SKM-1 treated with dmso at 0.1 percent for 144 hours (cell line): Measurements from ENCODE around the gene TBC1D5.

Source experiments
- DNase-seq: peaks from one replicate; lab custom pipeline; 2025; ENCODE audit not compliant: unreplicated experiment; lab: John Stamatoyannopoulos, UW

TBC1D5 gene

DNA sequence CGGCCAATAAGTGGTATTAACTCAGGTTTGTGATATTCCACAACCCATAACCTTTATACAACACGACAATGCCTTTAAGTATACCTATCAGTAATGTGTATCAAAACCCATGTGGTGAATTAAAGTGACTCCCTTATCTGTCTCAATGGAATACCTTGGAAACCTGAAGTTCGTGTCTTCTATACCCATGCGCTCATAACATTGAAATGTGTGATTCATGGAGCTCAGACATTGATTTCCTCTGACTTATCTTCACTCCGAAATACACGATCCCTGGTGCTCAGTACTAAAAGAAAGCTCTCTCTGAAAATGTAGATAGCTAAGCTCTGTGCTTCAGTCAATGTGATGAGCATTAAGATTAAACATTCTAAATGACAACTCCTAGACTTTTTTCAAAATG lies 140.3 kb downstream of the TBC1D5 start:
- DNase-seq: no peak

GRCh38 chr3:17592956-17593355 lies 149.5 kb downstream of the TBC1D5 start:
- no peak for DNase-seq

DNA sequence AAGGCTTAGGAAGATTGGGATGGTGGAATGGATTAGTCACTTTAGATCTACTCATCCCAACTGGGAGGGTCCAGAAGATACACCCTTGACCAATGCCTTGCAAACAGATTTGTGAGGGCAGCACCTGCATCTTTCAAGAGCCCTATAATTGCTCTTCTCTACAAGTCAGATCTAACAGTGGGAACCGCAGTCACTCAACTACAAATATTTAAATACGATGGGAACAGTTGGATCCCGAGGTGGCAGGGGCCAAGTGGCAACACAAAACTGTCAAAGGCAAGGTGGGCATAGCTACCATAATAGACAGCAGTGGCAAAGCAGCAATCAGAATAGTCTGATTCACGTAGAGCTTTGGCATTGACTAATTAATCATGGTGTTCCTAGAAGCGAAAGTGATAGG lies 152.0 kb downstream of the TBC1D5 start:
- DNase-seq: no peak

DNA sequence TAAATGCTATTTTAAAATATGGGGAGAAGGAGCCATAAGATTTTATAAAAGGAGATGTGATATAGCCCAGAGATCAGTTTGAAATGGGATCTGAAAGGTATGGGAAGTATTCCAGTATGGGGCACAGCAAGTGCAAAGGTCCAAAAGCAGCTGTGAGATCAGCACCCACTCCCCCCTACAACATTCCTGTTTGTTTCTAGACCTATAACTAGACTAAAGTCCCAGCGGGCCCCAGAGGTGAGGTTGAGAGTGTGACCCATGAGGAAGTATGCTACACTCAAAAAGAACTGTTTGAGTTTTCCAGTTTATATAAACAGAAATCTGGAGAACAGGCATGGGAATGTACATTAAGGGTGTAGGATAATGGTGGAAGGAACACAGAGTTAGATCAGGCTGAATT lies 152.5 kb downstream of the TBC1D5 start:
- DNase-seq: no peak

DNA sequence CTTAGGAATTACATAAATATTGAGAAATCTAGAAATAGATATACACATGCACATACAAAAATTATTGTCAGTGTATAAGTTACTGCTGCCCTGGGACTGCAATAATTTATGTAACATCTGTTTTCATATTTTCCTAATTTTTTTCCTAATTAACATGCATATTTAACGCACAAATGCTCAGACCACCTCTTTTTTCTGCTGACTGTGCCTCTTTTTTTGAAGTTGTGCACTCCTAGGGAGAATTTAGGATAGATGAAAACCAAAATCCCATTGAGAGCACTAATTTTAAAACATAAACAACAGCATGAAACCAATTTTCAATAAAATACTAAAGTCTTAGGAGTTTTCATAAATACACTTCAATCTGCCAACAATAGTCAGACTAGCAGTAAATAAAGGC lies 154.0 kb downstream of the TBC1D5 start:
- no peak for DNase-seq

DNA sequence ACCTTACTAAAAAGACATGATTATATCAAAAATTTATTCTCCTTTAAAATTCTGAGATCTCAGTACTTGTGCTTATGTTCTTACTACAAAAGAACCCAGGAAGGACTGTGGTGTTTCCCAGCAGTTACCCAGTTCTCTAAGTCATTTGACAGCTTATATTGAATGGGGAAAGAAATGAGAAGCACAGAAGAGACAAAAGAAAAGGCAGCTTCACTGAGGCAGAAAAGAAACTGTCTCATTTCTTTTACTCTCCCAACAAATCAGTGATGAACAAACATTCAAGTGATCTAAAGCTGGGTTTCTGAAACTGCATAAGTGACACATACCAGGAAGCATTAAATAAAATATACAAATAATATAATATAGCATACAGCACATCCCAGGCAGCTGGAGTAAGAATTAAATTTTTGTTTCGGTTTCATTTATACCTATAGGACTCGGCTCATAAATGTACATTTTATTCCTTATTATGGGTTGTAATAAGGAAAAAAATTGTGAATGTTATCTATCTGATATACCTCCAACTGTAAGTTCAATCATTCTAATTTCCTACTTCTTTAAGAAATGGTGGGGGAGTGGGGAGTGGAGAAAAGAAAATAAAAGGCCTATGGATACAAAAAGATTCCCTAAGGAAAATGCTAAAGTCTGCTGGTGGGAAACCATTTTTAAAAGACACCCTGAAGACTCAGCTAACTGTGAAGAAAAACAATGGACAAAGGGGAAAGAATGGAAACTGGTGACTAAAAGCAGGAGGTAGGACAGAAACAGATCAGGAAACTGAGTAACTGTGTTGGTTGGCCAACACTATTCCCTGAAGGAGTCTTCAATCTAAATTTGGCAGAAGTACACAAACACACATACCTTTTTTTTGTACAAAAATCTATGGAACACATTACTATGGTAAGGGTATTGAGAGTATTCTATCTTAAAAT lies 156.8 kb downstream of the TBC1D5 start:
- no peak for DNase-seq

GRCh38 chr3:17584066-17584465 lies 158.4 kb downstream of the TBC1D5 start:
- no peak for DNase-seq

GRCh38 chr3:17583530-17583929 lies 158.9 kb downstream of the TBC1D5 start:
- DNase-seq: peak; percentile 72

GRCh38 chr3:17581421-17582080 lies 160.9 kb downstream of the TBC1D5 start:
- DNase-seq: no peak

GRCh38 chr3:17580901-17581300 lies 161.5 kb downstream of the TBC1D5 start:
- DNase-seq: no peak

- DNase-seq: peak; percentile 62
These were observed 163.0 kb downstream of the TBC1D5 start for GRCh38 chr3:17579289-17580031.

DNA sequence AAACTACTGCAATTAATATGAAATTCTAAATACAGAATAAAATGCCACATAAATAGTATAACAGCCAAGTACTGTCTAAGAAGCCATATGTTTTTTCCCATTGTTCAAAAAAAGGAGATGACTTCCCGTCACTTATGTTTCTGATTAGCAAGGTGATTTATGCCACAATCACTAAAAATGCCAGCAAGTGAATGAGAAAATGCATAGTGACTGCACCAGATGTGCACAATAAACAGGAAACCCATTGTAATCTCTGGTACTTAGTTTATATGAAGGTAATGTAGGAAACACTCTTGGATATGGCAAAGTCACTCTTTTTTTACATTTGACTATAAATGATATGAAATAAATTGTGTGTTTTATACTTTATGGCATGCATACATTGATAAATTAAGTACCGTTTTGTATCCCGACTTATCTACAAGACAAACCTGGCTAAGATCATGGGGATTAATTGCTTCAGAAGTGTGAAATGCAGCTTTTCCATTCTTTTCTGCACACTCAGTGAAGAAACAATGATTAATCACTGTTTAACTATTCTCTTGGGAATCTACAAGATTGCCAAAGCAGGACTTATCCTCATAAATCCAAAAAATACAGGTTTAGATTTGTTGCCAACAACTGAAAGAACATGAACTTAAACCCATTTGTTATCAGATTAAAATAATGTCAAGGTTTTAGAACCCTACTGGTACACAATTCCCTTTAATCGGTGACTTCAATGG lies 164.5 kb downstream of the TBC1D5 start:
- DNase-seq: no peak

- DNase-seq: peak; percentile 60
These were observed 169.0 kb downstream of the TBC1D5 start for GRCh38 chr3:17573396-17573795.

- no peak for DNase-seq
These were observed 170.7 kb downstream of the TBC1D5 start for GRCh38 chr3:17571686-17572085.

DNA sequence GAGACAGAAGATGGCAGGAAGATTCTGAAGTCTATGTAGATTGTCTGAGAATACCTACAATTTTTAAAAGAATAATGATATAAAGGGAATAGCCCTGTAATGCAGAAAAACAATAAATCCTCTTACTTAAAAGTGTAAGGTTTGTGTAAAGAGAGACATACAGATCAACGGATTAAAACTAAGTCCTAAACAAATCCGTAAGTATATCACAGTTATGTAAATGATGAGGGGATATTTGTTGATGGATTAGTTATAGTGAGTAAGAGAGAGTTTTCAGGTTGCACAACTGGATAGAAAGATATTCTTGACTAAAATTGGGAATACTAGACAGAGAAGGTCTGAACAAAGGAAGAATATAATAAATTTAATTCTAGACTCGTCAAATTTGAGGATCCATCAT lies 179.6 kb downstream of the TBC1D5 start:
- no peak for DNase-seq

- DNase-seq: no peak
These were observed 183.9 kb downstream of the TBC1D5 start for GRCh38 chr3:17558565-17558964.

- no peak for DNase-seq
These were observed 184.5 kb downstream of the TBC1D5 start for GRCh38 chr3:17557749-17558463.

GRCh38 chr3:17555525-17555924 lies 186.9 kb downstream of the TBC1D5 start:
- DNase-seq: no peak

- no peak for DNase-seq
These were observed 188.4 kb downstream of the TBC1D5 start for GRCh38 chr3:17554078-17554477.

GRCh38 chr3:17553080-17553479 lies 189.4 kb downstream of the TBC1D5 start:
- no peak for DNase-seq
